Stimulated activated CD4-positive, alpha-beta T cell treated with anti-CD3 and anti-CD28 coated beads, Interleukin-2, amount 100 ng/mL, for 4 hours (primary cell): ENCODE results near the gene TSEN15.
"Not testable (repeated sequence)": the region's sequence is repeated elsewhere in the genome, so short reads cannot be mapped to it uniquely, and the experiment has no call there.

Experiments used
- DNase-seq: peaks from one replicate; pipeline ENCODE4 v3.0.0-alpha.2; 2020; ENCODE audit warnings: low read depth

Gene TSEN15

DNA sequence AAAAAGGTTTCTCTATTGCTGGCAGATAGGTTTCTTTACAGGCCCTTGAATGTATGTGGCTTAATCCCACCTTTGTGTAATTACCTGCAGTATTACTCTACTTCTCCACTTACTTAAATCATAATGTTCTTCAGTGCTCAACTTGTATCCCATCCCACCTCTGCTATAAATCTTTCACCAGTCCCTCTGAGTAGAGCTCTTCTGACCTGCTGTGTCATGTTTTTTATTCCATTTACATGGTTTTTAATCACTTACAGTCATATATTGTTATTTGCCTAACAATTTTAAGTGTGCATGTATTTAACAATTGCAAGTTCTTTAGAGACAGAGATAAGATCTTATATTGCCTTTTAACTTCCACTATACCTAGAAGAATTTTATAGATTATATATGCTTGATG lies 2.4 kb downstream of the TSEN15 start:
- no peak for DNase-seq

DNA sequence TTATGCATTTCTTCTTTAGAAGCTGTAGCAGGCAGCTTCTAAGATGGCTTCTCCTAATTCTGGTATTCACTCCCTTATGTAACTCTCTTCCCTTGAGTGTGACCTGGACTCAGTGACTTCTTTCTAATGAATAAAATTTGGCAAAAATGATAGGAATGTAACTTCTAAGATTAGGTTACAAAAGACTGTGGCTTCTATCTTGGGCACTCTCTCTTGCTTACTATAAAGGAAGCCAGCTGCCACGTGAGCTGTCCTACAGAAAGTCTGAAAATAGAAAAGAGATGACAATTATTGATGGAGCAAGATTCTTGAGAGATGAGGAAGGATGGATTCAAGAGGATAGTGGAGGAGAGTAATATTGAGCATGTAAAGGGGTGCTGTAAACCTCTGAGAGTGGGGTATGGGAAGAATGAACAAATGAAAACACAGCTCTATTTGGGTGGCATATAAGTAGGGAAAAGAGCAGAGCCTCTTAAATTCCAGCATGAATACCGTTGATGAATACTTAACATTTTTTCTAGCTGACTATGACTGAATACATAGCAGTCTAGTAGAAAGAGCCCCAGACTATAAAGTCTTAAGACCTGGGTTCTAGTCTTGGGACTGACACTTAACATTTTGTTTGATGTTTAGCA lies 5.5 kb downstream of the TSEN15 start:
- DNase-seq = no peak

DNA sequence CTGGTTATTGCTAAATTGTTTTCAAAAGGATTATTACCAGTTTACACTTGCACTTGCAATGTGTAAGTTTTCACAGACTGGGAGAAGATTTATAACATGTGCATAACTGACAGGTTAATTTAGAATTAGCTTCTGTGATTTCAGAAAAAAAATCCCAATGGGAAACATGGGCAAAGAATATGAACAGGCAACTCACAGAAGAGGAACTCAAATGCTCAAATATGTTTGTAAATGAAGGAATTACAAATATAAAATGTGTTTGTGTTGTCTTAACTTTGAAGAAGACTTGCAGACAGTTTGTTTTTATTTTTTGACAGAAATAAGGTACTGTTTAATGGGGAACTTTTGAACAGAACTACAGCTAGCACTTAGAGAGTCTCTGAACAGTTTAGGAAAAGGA lies 8.4 kb downstream of the TSEN15 start:
- DNase-seq = no peak

DNA sequence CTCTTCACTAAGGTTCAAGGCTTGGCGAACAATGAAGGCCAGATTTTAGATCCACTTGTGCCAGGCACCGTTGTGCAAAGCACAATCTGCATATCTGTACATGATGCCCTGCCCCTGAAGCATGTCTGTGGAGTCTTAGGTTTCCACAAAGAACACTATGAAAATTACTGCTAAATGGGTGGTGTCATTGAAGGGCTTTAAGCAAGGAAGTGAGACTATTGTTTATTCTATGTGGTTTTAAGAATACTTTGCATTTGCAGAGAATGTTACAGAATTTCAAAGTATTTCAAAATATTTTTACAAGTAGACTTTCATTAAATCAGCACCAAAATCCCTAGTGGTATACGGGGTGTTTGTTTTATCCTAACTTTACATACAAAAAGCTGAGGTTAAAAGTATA lies 8.8 kb downstream of the TSEN15 start:
- DNase-seq = no peak

DNA sequence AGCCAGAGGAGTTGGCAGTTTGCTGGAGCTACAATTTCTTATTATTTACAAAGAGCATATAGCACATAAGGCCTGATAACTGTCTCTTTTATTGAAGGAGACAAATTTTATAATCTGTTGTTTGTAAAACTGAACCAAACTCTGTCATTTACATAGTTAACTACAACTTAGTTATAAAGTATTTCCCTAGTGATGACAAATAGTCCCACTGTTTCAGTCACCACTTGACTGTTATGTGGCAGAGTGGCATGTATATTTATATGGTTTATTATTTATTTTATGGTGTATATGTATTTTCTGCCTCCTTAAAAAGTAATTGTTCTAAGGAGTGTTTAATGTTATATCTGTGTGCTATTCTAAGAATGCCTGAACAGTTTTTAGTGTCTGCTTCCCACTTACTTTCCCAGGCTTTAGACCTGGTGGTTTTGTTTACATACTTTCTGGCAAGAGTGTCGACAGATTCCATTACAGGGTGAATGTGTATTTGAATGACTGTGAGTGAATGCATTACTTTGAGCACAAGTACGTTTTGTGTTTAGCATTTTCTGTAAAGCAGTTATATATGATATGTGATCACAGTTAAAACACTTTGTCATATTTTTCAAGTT lies 10.0 kb downstream of the TSEN15 start:
- DNase-seq = no peak

DNA sequence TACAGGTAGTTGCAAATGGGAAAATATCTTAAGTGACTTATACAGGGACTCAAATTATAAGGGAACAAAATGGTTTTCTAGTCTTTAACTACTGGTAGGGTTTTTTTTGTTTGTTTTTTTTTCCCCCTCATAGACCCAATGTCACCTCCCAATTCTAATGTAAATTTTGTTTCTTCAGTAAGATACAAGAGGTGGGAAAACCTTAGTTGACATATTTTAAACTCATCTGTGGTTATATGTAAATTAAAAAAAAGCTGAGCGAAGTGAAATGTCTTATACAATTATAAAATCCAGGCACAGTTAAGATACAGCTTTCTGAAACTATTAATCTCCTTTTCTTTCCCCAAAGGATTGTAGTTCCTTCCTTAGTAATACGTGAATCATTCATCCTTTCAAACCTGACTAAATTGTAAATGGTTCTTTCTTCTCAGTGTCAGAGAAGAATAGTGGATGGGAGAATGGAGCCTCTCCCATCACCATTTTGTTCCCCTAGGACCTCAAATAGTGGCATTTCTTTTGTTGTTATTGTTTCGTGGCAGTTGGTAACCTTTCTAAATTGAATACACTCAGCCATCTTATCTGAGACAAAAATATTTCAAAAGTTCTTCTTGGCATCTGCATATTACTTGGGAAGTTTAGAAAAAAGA lies 11.2 kb downstream of the TSEN15 start:
- DNase-seq = no peak

DNA sequence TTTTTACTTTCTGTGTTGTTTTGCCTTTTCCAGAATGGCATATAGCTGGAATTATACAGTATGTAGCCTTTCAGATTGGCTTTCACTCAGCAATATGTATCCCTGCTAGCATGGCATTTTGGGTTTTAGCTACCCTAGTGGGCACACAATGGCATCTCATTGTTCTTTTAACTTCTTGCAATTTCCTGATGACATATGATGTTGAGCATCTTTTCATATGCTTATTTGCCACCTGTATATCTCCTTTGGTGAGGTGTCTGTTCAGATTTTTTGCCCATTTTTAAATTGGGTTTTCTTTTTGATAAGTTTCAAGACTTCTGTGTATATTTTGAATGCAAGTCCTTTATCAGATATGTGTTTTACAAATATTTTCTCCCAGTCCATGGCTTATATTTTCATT lies 14.0 kb downstream of the TSEN15 start:
- no peak for DNase-seq

DNA sequence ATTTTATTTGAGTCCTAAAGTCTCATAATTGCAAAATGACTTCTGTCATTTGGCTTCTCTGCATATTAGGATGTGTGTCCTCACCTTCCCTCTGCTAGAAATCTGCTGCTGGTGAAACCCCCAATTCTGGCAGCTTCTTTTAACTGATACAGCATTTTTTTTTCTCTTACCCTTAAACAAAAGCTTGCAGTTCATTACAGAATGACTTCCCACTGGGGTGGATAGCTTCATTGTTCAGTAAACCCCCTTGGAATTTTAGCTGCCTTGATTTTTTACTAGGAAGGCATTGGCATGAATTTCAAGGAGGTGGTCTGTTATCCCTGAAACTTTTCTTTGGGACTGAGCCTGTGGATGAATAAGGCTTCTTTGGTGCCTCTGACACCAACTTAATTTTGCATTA lies 16.8 kb downstream of the TSEN15 start:
- no peak for DNase-seq

DNA sequence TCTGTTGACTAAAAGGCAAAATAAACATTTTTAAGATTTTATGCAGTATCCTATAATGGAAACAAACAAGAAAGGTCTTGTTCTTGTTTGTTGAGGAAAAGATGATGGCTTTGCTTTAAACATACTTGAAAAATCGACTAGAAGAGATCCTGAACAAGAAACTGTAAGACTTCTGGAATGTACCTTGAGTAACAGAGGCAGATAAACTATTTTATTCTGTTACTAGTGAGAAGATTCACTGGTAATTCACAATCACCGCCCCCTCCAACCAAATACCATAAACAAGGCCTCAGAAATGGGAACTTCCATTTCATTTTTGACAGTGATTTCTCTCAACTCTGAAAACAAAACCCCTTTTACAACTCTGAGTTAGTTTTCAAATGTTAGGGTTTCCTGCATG lies 18.1 kb downstream of the TSEN15 start:
- no peak for DNase-seq

DNA sequence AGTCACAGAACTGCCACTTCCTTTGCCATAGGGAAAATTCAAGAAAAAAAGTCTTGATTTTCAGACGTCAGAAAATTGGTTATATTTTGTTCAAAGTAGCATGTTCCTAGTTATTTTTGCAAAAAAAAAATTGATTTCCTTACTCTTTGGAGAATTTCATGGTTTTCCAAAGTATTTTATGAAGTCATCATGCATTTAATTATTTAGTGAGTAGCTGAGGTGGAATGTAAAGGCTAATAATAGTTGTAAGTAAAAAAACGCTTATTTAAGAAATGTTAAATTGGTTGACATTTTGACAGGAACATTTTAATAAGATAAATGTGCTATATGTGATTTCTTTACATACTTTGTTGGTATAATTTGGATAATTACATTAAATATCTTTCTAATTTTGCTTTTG lies 20.8 kb downstream of the TSEN15 start:
- no peak for DNase-seq

DNA sequence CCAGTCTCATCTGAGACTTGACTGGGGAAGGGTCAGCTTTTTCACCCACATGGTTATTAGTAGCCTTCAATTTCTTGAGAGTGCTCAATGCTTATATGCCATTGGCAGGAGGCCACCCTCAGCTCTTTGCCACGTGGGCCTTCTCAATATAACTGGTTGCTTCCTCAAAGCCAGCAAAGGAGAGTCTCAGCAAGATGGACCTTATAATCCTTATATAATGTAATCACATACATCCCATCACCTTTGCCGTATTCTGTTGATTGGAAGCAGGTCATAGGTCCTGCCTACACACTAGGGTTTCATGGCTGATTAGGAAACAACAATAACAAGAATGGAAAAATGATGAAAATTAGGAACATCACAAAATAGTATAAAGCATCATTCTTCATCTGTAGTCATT lies 22.9 kb downstream of the TSEN15 start:
- no peak for DNase-seq

DNA sequence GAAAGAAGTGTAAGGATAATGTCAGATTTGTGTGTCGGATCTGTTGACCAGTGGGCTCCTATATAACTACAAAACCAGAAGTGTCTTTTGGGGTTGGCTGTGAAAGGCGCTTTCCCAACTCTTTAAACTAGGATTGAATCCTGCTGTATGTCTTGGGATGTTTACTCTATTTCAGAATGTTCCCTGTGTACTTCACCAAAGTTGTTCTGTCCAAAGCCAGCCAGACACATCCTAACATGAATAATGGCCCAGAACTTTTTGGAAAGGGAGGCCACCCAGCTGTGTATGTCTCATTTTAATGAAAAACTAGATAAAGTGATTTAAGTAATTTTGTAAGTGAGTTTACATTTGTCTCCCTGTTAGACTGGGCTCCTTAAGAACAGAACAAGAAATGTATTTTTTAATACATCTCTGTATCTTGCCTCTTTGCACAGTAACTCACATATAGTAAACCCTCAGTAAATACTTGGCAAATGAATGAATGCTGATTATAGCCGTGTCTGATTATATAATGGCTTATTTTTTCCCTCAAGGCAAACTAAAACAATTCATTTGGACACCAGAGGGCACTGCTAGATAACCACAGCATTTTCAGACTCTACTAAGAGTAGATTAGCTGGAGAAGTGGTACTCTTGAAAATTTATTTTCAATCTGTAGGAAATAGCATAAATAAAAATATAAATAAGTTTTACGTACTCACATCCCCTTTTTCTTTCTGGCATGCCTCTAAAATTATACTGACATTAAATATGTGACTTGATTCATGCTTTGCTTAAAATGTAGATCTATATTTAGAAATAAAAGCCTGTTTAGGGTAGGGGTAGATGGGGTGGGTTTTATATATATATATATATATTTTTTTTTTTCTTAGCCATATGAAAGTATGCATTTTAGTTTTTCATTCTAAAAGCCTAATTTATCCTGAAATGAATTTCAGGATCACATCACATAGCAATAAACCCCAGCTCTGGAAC lies 23.8 kb downstream of the TSEN15 start:
- no peak for DNase-seq

DNA sequence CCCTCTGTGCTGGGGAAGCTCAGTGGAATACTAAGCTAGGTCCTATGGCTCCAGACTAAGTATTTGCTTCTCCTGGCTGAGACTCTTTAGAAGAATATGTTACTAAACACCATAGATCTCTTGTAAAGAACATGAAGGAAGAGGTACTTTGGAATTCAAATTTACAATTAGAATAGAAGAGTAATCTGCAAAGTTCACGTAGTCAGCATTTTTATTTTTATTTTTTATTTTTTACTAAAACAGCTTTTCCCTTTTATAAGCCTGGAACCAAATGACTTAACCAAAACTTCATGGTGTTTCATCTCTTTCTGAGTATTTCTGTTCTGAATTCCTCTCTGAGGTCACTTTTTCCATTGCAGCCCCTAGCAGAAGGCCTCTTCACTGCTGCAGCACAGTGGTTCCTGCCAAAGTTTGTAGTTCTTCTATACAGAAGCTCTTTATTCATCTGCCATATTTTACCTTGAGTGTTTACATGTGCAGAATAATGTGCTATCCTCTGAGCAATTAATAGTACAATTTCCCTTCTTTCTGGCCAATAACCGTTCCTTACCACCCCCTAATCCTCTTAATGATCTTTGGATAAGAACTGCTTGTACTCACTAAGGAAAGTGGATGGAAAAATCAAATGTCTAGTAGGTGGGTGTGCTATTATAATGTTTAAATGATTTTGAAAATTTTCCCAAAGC lies 27.2 kb downstream of the TSEN15 start:
- DNase-seq = no peak

DNA sequence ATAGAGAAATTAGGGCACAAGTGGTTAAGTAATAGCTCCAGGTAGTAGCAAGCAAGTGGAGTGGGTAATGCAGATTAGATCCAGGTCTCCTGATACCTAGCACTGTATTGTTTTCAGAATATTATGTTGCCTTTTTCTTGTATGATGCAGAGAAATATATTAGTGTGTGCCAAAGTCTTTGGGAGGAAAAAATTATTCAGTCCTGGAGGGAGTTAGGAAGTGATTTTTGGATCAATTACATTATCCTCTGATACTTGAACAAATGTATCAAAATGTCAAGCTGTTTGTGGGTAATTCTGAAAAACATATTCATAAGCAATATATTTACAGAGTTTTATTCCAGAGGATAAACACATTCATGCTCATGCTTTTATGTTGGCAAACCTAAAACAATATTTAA lies 28.8 kb downstream of the TSEN15 start:
- DNase-seq = no peak

DNA sequence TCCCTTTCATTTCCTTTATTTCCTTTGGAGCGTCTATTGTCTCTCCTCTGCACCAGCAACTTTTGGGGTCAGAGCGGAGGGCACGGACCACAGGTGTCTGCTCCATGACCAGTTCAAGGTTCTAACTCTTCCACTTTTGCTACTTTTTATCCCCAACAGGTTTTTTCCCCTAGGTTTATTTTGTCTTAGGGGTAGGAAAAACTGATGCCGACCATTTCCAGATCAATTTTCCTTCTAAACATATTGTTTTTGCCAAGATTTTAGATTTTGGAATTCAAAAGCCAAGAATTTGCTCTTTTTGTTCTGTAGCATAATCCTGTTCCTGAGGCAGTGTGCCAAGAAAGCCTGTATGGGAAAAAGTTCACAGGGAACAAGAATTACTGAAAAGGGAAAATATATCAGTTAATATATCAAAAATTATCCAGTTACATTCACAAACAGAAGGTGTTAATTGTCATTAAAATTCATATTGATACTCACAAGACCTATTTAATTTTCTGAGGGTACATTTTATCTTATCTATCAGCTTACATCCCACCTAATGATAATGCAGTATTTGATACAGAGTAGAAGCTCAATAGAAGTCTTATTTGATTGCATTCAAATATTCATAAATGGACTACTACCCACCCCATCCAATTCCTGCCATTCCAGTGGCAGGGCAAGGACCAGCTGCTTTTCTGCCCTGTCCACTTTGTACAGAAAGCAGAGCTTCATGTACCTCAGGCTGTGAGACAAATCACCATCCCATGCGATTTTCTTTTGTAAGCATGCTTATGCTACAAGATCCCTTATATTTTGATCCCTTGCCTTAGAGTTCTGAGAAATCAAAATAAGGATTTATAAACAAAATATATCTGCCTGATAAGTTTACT lies 31.2 kb downstream of the TSEN15 start:
- DNase-seq = no peak

DNA sequence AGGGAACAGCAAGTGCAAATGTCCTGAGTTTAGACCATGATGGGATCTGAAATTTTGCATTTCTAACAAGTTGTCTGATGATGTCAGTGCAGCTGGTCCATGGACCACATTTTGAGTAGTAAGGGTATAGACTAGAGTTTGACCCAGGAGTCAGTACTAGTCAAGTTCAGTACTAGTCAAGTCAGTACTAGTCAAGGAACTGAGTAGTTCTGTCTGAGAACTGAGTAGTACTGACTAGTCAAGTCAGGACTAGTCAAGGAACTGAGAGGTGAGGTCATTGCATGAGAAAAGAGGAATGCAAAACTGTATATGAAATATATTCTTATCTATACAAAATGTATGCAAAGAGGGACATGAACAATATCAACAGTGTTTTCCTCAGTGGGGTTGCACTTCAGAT lies 34.1 kb downstream of the TSEN15 start:
- DNase-seq = no peak

DNA sequence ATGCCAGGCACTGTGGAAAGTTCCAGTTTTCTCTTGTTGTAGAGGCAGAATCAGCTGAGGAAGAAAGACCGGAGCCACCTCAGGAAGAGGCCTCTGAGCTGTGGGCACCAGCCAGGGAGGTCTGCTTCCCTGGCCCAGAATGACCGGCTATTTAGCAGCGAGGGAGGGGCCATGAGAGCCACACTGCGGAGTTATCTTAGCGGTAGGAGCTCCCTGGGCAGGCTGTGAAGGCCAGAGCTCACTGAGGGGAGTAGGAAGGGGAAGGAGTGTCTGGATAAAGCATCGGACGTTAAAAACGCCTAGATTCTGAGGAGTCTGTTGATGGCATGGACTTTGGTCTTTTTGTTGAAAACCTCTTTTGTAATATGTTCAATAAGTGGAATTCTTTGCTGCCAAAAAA lies 36.5 kb downstream of the TSEN15 start:
- DNase-seq = no peak

DNA sequence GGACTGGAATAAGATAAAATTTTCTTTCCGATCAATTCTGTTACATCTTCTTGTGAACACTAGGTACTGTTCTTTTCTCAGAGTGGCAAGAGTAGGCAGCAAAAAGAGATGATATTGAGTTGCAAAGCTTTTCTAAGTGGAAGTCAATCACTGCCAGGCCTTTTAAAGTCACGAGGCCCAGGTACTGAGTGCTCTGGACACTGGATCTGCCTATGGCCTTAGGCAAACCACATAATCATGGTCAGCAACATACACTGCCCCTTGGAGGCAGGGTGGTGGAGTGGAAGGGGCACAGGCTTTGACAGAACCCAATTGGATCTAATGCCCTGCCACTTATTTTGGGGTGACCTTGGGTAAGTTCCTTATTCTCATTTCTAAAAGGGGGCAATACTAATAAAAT lies 41.5 kb downstream of the TSEN15 start:
- no peak for DNase-seq

DNA sequence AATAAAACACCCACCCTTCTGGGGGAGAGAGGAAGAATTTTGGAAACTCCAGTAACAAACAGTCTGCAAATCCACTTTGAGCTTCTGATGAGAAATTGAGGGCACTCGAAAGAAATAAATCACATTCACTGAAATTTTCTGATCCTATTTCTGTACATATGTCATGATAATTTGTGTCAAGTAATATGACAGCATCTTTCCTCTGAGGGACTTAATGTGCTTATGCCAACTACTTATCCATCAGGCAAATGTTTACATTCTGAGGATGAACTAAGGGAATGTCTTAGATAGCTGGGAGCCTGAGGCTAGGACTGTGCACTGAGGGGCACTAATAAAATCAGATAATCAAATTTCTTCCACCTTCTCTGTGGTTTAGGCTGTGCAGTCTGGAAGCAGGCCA lies 44.5 kb downstream of the TSEN15 start:
- DNase-seq = no peak

DNA sequence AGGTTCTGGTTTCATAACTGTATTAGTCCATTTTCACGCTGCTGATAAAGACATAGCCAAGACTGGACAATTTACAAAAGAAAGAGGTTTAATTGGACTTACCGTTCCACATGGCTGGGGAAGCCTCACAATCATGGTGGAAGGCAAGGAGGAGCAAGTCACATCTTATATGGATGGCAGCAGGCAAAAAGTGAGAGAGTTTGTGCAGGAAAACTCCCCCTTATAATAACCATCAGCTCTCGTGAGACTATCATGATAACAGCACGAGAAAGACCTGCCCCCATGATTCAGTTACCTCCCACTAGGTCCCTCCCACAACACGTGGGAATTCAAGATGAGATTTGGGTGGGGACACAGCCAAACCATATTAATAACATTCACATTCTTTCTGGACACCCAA lies 45.0 kb downstream of the TSEN15 start:
- DNase-seq = not testable (repeated sequence)

DNA sequence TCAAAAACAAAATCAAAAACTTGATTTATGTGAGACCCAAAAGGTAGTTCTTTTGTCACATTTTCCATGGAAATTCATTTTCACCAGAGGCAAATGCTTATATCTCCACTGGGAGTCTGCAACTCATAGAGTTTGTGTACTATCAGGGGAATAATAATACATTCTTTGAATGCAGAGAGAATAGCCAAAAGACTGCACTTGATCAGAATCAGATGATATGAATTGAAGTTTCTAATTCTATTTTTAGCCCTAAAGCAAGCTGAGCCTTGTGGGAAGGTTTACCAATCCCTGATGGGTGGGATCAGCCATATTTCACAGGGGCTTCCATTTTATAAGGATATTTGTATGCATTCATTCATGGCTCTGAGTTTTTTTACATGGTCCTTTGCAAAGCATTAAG lies 49.6 kb downstream of the TSEN15 start:
- no peak for DNase-seq
